IMR-90 (cell line): Measurements from ENCODE around the gene CCDC70. TPM values are rescaled to one million over a fixed set of nuclear protein-coding genes. Genes with fewer than 3 reads are reported as not detected.

ENCODE experiments used
- ATAC-seq: fragments of 200-7000 bp; cut with Tn5 transposase; 2 replicates; pipeline ENCODE4 v1.9.1; 2020; ENCODE audit warnings: low read depth, mild to moderate bottlenecking, moderate library complexity
- BruUV-seq: library from RNA; stranded (reverse); fragments of 400-500 nt; replicated peaks from 2 replicates; lab custom pipeline; 2021; lab: Mats Ljungman, UMichigan
- CTCF ChIA-PET: fragments of 300-600 bp; formaldehyde crosslinking; extraction: SDS; loops from one replicate; lab custom pipeline; 2021; ENCODE audit warnings: antibody characterized with exemption; lab: Yijun Ruan, JAX
- POLR2A ChIA-PET: fragments of 300-600 bp; sonication (Branson Sonifier 250); formaldehyde crosslinking; loops from one replicate; lab custom pipeline; 2022; ENCODE audit warnings: antibody characterized with exemption; ENCODE audit not compliant: unreplicated experiment; lab: Charles Lee
- DNase-seq: peaks from one replicate; pipeline ENCODE4 v3.0.0; 2013
- H2AFZ ChIP-seq: replicated peaks from 2 replicates; pipeline ENCODE3; 2013; ENCODE audit warnings: low read length, mild to moderate bottlenecking; ENCODE audit not compliant: poor library complexity
- H2AK5ac ChIP-seq: 2 replicates; pipeline ENCODE4 v1.6.1; 2013; ENCODE audit warnings: low read depth, low read length, inconsistent platforms
- H2AK9ac ChIP-seq: replicated peaks from 2 replicates; pipeline ENCODE3; 2013; ENCODE audit warnings: mild to moderate bottlenecking, low read depth, low read length, moderate library complexity; ENCODE audit not compliant: poor library complexity
- H2BK120ac ChIP-seq: 2 replicates; pipeline ENCODE4 v1.6.1; 2013; ENCODE audit warnings: low read depth, low read length, inconsistent platforms
- H2BK15ac ChIP-seq: 3 replicates; pipeline ENCODE4 v1.6.1; 2013; ENCODE audit warnings: low read depth, low read length, inconsistent platforms
- H2BK20ac ChIP-seq: 2 replicates; pipeline ENCODE4 v1.6.1; 2013; ENCODE audit warnings: low read depth, mild to moderate bottlenecking, inconsistent platforms, low read length, moderate library complexity
- H2BK5ac ChIP-seq: 2 replicates; pipeline ENCODE4 v1.6.1; 2013; ENCODE audit warnings: mild to moderate bottlenecking, low read depth, low read length, inconsistent platforms; ENCODE audit not compliant: poor library complexity, severe bottlenecking
- H3K14ac ChIP-seq: replicated peaks from 2 replicates; pipeline ENCODE4 v1.6.1; 2013; ENCODE audit warnings: low read depth, low read length, inconsistent platforms
- H3K18ac ChIP-seq: 2 replicates; pipeline ENCODE4 v1.6.1; 2013; ENCODE audit warnings: low read depth, low read length, control low read depth
- H3K23ac ChIP-seq: 2 replicates; pipeline ENCODE4 v1.6.1; 2013; ENCODE audit warnings: low read depth, low read length, inconsistent platforms
- H3K27ac ChIP-seq: 2 replicates; pipeline ENCODE4 v1.5.1; 2013; ENCODE audit warnings: mild to moderate bottlenecking, control low read depth, low read length; ENCODE audit not compliant: insufficient read depth
- H3K27me3 ChIP-seq: 2 replicates; pipeline ENCODE4 v1.6.1; 2013; ENCODE audit warnings: low read length; ENCODE audit not compliant: control insufficient read depth, insufficient read depth
- H3K36me3 ChIP-seq: 2 replicates; pipeline ENCODE4 v1.6.1; 2013; ENCODE audit warnings: low read length, mixed read lengths; ENCODE audit not compliant: control insufficient read depth, insufficient read depth
- H3K4ac ChIP-seq: 2 replicates; pipeline ENCODE4 v1.6.1; 2013; ENCODE audit warnings: low read depth, low read length, inconsistent platforms
- H3K4me1 ChIP-seq: 2 replicates; pipeline ENCODE4 v1.6.1; 2013; ENCODE audit warnings: low read length, mixed read lengths; ENCODE audit not compliant: control insufficient read depth, insufficient read depth
- H3K4me2 ChIP-seq: 2 replicates; pipeline ENCODE4 v1.6.1; 2013; ENCODE audit warnings: low read depth, mild to moderate bottlenecking, control low read depth, low read length, moderate library complexity
- H3K4me3 ChIP-seq: 2 replicates; pipeline ENCODE4 v1.5.1; 2013; ENCODE audit warnings: low read depth, mild to moderate bottlenecking, control low read depth, low read length, moderate library complexity; ENCODE audit not compliant: insufficient read depth
- H3K56ac ChIP-seq: 2 replicates; pipeline ENCODE4 v1.6.1; 2013; ENCODE audit warnings: low read length, inconsistent platforms; ENCODE audit not compliant: insufficient read depth; ENCODE audit errors: extremely low read depth
- H3K79me1 ChIP-seq, 2 experiments: 2 replicates each; pipeline ENCODE4 v1.6.1; 2013; ENCODE audit warnings: low read length in 2 of 2, inconsistent platforms in 1 of 2, low read depth in 1 of 2
- H3K9ac ChIP-seq: 2 replicates; pipeline ENCODE4 v1.6.1; 2013; ENCODE audit warnings: low read depth, low read length, control low read depth
- H3K9me1 ChIP-seq: 2 replicates; pipeline ENCODE4 v1.6.1; 2013; ENCODE audit warnings: low read length, inconsistent platforms; ENCODE audit not compliant: insufficient read depth
- H3K9me3 ChIP-seq: 2 replicates; pipeline ENCODE4 v1.6.1; 2013; ENCODE audit warnings: low read length; ENCODE audit not compliant: control insufficient read depth, insufficient read depth
- H4K20me1 ChIP-seq: 2 replicates; pipeline ENCODE4 v1.6.1; 2013; ENCODE audit warnings: low read length, inconsistent platforms; ENCODE audit not compliant: insufficient read depth
- H4K5ac ChIP-seq: 2 replicates; pipeline ENCODE4 v1.6.1; 2013; ENCODE audit warnings: mild to moderate bottlenecking, low read depth, low read length, control low read depth
- H4K8ac ChIP-seq, 2 experiments: 2 replicates each; pipeline ENCODE4 v1.6.1; 2013; ENCODE audit warnings: low read depth in 2 of 2, low read length in 2 of 2, control low read depth in 1 of 2, inconsistent platforms in 1 of 2
- H4K91ac ChIP-seq: 2 replicates; pipeline ENCODE4 v1.6.1; 2013; ENCODE audit warnings: low read depth, low read length, inconsistent platforms; ENCODE audit not compliant: insufficient read depth
- CEBPB ChIP-seq: IDR thresholded peaks from 2 replicates; pipeline ENCODE4 v1.6.1; 2012; ENCODE audit warnings: low read depth, low read length, improper control_type of control experiment
- MAFK ChIP-seq: IDR thresholded peaks from 2 replicates; pipeline ENCODE4 v1.6.1; 2012; ENCODE audit warnings: low read depth, low read length, improper control_type of control experiment
- RCOR1 ChIP-seq: IDR thresholded peaks from 2 replicates; pipeline ENCODE4 v1.6.1; 2012; ENCODE audit warnings: mild to moderate bottlenecking, low read length, improper control_type of control experiment; ENCODE audit not compliant: insufficient replicate concordance
- SMC3 ChIP-seq: fragments of 150-350 bp; IDR thresholded peaks from 2 replicates; pipeline ENCODE4 v1.6.1; 2016; ENCODE audit warnings: low read depth, mild to moderate bottlenecking, antibody characterized with exemption, low read length, moderate library complexity
- WGBS, 2 experiments: methylation state at CpG; one replicate each; pipeline versions ENCODE4 v1.1.5 to v1.1.7; 2013; ENCODE audit warnings: missing lambda C conversion rate in 2 of 2; ENCODE audit not compliant: insufficient read length in 1 of 2; ENCODE audit errors: extremely low coverage in 2 of 2; 5-methylcytosine and 5-hydroxymethylcytosine counted together
- dilution Hi-C: fragments of 300-500 bp; cut with HindIII; formaldehyde crosslinking; loops from one replicate; pipeline ENCODE4 v1.14.3; 2018; ENCODE audit warnings: low sequenced_read_pairs; ENCODE audit not compliant: unreplicated experiment
- in situ Hi-C: fragments of 300-500 bp; cut with MboI; formaldehyde crosslinking; loops from 3 replicates; pipeline ENCODE4 v1.14.3; 2019; ENCODE audit warnings: low sequenced_read_pairs, inconsistent platforms, mixed read lengths
- intact Hi-C: fragments of 100-400 bp; cut with micrococcal nuclease; formaldehyde crosslinking; loops from 2 replicates; pipeline ENCODE4 v1.10.0; 2022
- polyA plus RNA-seq, 3 experiments: library from polyadenylated mRNA; depleted of rRNA; stranded (reverse); fragments of >200 nt; gene quantifications; 2 replicates each; pipeline ENCODE4 v1.2.3, GENCODE V29; 2012; ENCODE audit warnings: low replicate concordance in 1 of 3
- total RNA-seq: library from RNA; depleted of rRNA; stranded (reverse); fragments of >200 nt; gene quantifications from 2 replicates; pipeline ENCODE4 v1.2.3, GENCODE V29; 2012
- TF ChIP-seq, protein P1 (sequence below): fragments of 150-350 bp; IDR thresholded peaks from 2 replicates; pipeline ENCODE4 v1.6.1; 2016; ENCODE audit warnings: low read depth, mild to moderate bottlenecking, low read length, moderate library complexity, borderline replicate concordance

The CCDC70 gene
- total and polyA plus RNA-seq, 2 of the 4 experiments (the other 2 are of a cell fraction), result not detected

- TF ChIP-seq SMC3 (no peak), RCOR1 (no peak)
- TF ChIP-seq, protein P1, sequence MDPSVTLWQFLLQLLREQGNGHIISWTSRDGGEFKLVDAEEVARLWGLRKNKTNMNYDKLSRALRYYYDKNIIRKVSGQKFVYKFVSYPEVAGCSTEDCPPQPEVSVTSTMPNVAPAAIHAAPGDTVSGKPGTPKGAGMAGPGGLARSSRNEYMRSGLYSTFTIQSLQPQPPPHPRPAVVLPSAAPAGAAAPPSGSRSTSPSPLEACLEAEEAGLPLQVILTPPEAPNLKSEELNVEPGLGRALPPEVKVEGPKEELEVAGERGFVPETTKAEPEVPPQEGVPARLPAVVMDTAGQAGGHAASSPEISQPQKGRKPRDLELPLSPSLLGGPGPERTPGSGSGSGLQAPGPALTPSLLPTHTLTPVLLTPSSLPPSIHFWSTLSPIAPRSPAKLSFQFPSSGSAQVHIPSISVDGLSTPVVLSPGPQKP, result no peak
Measured at GRCh38 chr13:51817717-51818116, 44.1 kb upstream of the CCDC70 start (continued).

DNA sequence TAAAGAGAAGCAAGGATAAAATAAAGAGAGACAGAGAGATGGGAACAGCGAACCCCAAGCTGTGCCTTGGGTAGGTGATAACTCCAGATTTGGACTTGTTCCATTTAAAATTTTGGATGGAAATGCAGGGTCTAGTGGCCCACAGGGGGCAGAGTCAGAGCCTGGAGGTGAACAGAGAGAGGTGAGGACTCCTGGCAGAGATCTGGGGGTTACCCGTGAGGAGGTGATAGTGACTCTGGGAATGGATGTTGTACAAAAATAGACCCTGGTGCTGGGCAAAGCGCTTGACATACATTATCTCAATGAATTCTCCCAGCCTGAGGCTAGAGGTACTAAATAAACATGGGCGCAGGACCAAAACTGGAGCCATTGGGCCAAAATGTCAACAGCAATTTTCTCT, 43.5 kb upstream of the CCDC70 start:
- TF ChIP-seq MAFK (no peak), CEBPB (no peak), RCOR1 (no peak)
- TF ChIP-seq, protein P1, result no peak
- H2BK20ac ChIP-seq, result no peak overlapping the region
- no peak overlapping the region for H3K4me2 ChIP-seq
- no peak overlapping the region for H3K4ac ChIP-seq
- no peak overlapping the region for H3K18ac ChIP-seq
- no peak overlapping the region for H2BK120ac ChIP-seq
- no peak overlapping the region for H3K4me3 ChIP-seq
- no peak overlapping the region for H3K14ac ChIP-seq
- CTCF ChIA-PET, result no interaction called here
- H4K5ac ChIP-seq, result no peak overlapping the region
- no peak overlapping the region for H2AK9ac ChIP-seq
- dilution Hi-C loops, result no loop called here
- no peaks in the 10 kb centered on the region for H4K20me1 ChIP-seq
- no peak overlapping the region for H3K23ac ChIP-seq
- no peak overlapping the region for H2AFZ ChIP-seq
- ATAC-seq (no peak), DNase-seq (no peak)
- BruUV-seq, result no TSS peak
- H2BK15ac ChIP-seq, result no peak overlapping the region
- no peak overlapping the region for H4K91ac ChIP-seq
- H2BK5ac ChIP-seq, result no peak overlapping the region
- no peaks in the 10 kb centered on the region for H3K36me3 ChIP-seq
- no peaks in the 10 kb centered on the region for H3K4me1 ChIP-seq
- H3K27ac ChIP-seq, result no peak overlapping the region
- no peak overlapping the region for H3K56ac ChIP-seq
- H4K8ac ChIP-seq, result no peak overlapping the region
- H2AK5ac ChIP-seq, result no peak overlapping the region
- in situ Hi-C loops, result loop anchor here (10.0 kb wide), 1 partner anchor 307 kb away; the partner anchor contains the start of gene NEK5
- peaks cover 4% of the 10 kb centered on the region; the same call in 1 of the 2 replicates for H3K9me1 ChIP-seq
- H3K27me3 ChIP-seq, result peaks cover 65% of the 10 kb centered on the region
- intact Hi-C loops, result loop anchor here (10.0 kb wide), 1 partner anchor 197 kb away; the partner anchor contains the start of genes ALG11 and ATP7B
- 86% methylated on average over 1 of the region's 4 CpGs; no CpG with 5 or more reads in 1 of the 2 experiments for WGBS, 2 experiments
- H3K79me1 ChIP-seq, result no peaks in the 10 kb centered on the region
- H3K9ac ChIP-seq, result no peak overlapping the region
- no peaks in the 10 kb centered on the region for H3K9me3 ChIP-seq
- POLR2A ChIA-PET, result no interaction called here
